ENCODE results near the gene DHX58. TPM values are rescaled to one million over a fixed set of nuclear protein-coding genes. Genes with fewer than 3 reads are reported as not detected.

Gene DHX58
- total RNA-seq, 1 donor from 2014 or later, result 0.82 TPM

DNA sequence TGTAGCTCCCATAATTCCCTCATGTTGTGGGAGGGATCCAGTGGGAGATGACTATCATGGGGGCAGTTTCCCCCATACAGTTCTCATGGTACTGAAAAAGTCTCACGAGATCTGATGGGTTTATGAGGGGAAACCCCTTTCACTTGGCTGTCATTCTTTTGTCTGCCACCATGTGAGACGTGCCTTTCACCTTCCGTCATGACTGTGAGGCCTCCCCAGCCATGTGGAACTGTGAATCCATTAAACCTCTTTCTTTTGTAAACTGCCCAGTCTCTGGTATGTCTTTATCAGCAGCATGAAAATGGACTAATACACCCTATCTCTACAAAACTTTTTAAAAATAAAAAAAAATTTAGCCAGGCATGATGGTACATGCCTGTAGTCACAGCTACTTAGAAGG, 55.9 kb downstream of the DHX58 start:
- DNase-seq (ENCODE audit: low spot score in 2 of 2) (no peak), FAIRE-seq (no peak)

DNA sequence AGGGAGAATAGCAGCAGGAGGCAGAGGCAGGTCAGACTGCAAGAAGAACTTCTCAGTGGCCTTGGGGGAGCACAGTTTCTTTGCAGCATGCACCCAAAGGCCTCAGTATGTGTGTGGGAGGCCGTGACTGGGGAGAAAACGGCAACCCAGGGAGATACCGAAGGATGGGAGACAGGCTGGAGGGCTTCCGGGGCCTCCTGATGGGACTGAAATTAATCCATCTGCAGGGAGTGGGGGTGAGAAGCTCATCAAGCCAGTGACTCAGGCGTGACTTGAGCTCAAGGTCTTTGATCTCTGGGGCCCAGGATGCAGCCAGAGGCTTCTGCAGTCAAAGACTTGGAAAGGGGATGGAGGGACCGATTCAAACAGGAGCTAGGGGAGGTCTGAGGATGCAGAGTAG, 57.0 kb downstream of the DHX58 start:
- no peak for DNase-seq (ENCODE audit: low spot score in 2 of 2)

DNA sequence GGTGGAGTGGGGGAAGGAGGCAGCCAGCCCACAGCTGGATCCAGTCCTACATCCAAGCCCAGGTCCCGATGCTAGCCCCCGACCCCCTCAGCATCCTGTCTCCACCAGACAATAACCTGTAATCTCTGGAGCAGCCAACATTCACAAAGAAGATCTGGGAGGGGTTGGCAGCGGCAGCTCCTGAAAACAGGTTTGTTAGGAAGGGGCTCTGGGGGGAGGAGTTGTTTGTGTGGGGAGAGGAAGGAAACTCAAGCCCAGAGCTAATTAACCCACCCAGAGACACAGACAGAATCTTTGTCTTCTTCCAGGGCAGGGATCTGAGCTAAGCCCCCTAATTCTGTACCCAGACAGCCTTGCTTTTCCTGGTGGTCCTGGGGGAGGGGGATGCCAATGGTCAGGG, 57.5 kb downstream of the DHX58 start:
- no peak for FAIRE-seq
- DNase-seq (ENCODE audit: low spot score in 2 of 2), result no peak

More for the DNA sequence above, 57.0 kb downstream of the DHX58 start:
- no peak for FAIRE-seq

DNA sequence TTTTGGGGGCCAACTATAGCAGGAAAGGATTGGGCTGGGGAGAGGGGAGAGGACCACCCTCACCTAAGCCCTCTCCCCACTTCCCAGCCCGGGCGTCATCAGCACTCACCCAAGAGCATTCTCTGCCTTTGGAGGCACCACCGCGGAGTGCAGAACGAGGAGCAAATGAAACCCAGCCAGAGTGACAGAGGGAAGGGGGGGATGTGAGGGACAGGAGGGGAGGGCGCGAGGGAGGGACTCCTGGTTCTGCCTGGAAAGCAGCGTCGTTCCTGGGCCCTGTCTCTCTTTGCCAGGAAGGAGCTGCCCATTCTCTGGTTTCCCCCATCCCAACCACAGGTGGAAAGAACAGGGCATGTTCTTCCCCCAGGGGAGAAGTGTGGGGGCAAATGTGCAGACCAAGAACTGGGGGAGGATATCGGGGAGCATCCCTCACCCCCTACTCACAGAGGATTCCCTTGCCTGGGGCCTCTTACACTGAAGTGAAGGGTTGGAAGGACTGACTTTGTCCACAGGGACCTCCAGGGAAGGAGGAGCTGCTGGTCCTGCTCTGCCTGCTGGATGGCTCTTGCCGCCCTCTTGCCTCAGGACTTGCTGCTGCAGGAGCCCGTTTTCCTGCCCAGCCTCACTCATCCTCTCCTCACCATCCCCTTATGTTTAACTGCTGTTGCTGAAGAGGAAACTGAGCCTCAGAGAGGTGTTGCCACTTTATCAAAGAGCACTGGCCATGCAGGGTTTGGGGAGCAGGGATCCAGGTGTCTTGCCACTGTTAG, 58.6 kb downstream of the DHX58 start:
- DNase-seq (ENCODE audit: low spot score in 2 of 2) (no peak), FAIRE-seq (no peak)

DNA sequence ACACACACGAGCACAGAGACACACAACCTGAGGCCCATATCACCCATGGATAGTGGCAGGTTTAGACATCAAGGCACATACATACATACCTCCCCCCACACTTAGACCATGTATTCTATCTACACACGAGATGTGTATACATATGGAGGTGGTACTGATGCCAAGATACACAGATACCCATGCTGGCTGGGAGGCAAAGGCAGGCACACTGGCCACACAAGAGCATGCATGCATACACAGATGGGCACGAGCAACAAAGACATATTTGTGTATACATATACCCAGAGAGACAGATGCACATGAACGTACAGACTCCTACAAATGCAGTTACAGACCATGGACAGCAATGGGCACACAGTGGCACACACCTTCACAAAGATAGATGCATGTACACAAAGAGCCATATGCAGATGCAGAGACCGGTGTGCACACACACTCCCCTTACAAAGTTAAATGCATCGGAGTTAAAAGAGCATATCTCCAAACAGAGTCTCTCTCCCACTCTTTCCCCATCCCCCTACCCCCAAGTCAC, 60.1 kb downstream of the DHX58 start:
- DNase-seq (ENCODE audit: low spot score in 2 of 2) (no peak), FAIRE-seq (no peak)

DNA sequence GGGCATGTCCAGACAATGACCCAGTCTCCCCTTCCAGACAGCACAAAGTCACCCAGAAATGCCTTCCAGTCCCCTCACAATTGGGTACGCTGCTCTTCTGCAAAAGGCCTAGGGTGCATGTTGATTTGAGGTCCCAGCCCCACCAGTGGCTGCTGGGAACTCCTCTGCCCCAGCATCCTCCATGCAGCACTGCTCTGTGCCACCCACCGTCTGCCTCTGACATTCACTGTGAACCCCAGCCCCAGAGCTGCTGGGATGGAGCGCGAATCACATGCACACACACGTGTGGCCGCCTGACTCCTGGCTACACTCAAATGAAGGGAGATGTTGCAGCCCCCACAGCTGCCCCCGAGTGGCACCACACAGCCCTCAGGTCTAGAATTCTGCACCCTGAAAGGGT, 60.9 kb downstream of the DHX58 start:
- FAIRE-seq (no peak), DNase-seq (ENCODE audit: low spot score in 2 of 2) (no peak)

Other genes with a start within 250 kb of the DHX58 start
- gene KLHL11, start 247.3 kb downstream of the DHX58 start, total RNA-seq, result 70.1 TPM
- gene ACLY, start 193.8 kb downstream of the DHX58 start, total RNA-seq, result 140 TPM
- gene ODAD4, start 182.1 kb downstream of the DHX58 start, total RNA-seq, result 3.3 TPM
- 50.5 TPM for gene CNP, start 145.9 kb downstream of the DHX58 start, total RNA-seq
- 91.3 TPM for gene DNAJC7, start 95.3 kb downstream of the DHX58 start, total RNA-seq
- gene NKIRAS2, start 92.6 kb downstream of the DHX58 start, total RNA-seq, result 31.4 TPM
- gene C17orf113, start 62.1 kb downstream of the DHX58 start, total RNA-seq, result 3.7 TPM
- gene ZNF385C, start 14.2 kb downstream of the DHX58 start, total RNA-seq, result 0.41 TPM
- 10.2 TPM for gene KAT2A, start 8.7 kb upstream of the DHX58 start, total RNA-seq
- gene HSPB9, start 10.1 kb upstream of the DHX58 start, total RNA-seq, result under 0.01 TPM
- 39.1 TPM for gene RAB5C, start 42.3 kb upstream of the DHX58 start, total RNA-seq
- gene KCNH4, start 68.4 kb upstream of the DHX58 start, total RNA-seq, result 0.41 TPM
- gene HCRT, start 72.7 kb upstream of the DHX58 start, total RNA-seq, result 0.41 TPM
- gene GHDC, start 81.8 kb upstream of the DHX58 start, total RNA-seq, result 6.9 TPM
- 17.5 TPM for gene STAT5B, start 163.7 kb upstream of the DHX58 start, total RNA-seq
- 1.6 TPM for gene STAT5A, start 175.8 kb upstream of the DHX58 start, total RNA-seq